Measurements from ENCODE around the gene CAMK2A.

Gene CAMK2A

DNA sequence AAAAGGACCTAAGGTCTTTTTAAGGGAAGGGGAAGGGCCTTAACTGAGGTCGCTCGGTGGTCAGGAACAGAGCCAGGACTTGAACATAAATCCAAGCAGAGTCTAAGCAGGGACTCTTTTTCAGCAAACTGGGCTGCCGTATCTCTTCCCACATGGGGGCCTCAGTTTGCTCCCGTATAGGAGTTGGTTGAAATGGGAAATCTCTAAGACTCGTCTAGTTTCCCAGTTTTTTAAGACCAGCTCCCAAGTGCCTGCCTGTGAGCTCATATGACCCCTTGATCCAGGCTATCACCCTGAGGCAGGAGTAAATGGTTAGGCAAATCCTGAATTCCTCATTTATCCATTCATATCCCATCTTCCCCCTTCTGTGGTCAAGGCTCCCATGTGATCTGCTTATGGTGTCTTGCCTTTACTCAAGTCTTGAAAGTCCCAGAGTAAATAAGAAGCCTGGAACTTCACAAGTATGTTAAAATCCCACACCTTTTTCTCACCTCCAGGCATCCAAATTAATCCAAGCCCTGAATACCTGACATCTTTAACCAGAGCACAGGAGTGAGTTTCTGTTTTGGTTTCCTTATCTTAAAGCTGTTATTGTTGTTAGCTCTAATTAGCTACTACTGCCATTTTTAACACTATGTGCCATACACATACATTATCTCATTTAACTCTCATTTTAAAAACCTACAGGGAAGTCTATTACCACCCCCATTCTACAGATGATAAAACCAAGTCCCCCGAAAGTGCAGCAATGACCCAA is 10.2 kb upstream of the CAMK2A start:
- H3K4me1 Mint-ChIP-seq (ENCODE audit: low read depth): peaks cover 5% of the 10 kb centered on the region
- no peaks in the 10 kb centered on the region for H3K9me3 Mint-ChIP-seq
- H3K36me3 Mint-ChIP-seq (ENCODE audit: low read depth): no peaks in the 10 kb centered on the region
- no peak overlapping the region for H3K4me3 Mint-ChIP-seq
- peaks cover 51% of the 10 kb centered on the region for H3K27me3 Mint-ChIP-seq
- H3K27ac Mint-ChIP-seq: no peak overlapping the region
- intact Hi-C loops (cut with micrococcal nuclease): no loop called here

DNA sequence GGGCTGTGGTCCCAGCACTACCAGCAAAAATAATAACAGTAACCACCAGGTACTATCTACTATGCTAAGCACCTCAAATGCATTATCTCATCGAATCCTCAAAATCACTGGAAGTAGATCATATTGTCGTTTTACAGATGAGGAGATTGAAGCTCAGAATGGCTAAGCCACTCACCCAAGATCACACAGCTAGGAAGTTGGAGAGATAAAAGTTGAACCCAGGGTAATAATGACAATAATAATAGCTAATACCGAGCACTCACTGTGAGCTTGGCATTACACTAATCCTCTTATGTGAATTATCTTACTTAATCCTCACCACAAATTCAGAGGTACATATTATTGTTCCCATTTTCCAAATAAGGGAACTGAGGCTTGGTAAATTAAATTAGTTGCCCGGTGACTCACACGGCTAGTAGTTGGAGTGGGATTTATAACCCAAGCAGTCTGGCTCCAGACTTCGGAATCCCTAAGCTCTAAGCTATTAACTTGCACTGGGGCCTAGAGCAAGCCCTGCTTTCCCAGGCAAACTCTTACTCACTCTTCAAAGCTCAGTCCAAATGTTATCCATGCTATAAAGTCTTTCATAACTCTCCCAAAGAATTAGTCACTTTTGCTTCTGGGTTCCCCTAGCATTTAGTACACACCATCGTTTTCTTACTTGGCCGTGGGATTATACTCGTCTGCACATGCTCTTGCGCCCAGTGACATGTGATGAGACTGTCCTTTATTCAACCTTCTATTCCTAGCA is 9.3 kb upstream of the CAMK2A start:
- Mint-ChIP-seq H3K9me3 (no peaks in the 10 kb centered on the region), H3K27ac (no peak overlapping the region), H3K4me1 (ENCODE audit: low read depth) (peaks cover 5% of the 10 kb centered on the region), H3K4me3 (no peak overlapping the region), H3K27me3 (peaks cover 44% of the 10 kb centered on the region), H3K36me3 (ENCODE audit: low read depth) (no peaks in the 10 kb centered on the region)
- intact Hi-C loops (cut with micrococcal nuclease): no loop called here

DNA sequence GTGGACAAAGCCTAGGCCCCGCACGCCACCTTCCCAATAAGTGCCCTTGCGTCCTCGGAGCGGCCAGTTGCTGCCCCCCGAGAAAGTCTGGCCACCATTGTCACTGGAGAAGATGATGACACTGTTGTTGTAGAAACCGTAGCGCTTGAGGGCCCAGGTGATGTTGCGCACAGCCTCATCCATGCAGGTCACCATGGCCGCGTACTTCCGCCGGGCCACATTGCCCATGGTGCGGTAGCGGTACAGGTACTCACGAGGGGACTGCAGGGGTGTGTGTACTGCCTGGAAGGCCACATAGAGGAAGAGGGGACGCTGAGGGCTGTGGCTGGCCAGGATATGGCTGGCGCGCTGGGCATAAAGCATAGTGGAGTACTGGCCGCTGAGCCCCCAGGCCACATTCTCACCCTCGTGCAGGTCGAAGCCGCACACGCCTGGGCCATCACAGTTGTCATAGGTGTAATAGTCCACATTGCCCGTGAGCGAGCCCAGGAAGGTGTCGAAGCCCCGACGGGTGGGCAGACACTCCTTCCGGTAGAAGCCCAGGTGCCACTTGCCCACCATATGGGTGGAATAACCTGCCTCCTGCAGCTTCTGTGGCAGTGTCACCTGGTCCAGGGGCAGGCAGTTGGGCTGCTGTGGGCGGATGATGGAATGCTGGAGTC is 8.5 kb upstream of the CAMK2A start:
- Mint-ChIP-seq H3K27ac (no peak overlapping the region), H3K4me1 (ENCODE audit: low read depth) (peaks cover 8% of the 10 kb centered on the region), H3K4me3 (no peak overlapping the region), H3K9me3 (no peaks in the 10 kb centered on the region), H3K36me3 (ENCODE audit: low read depth) (no peaks in the 10 kb centered on the region), H3K27me3 (peaks cover 37% of the 10 kb centered on the region)
- intact Hi-C loops (cut with micrococcal nuclease): no loop called here

DNA sequence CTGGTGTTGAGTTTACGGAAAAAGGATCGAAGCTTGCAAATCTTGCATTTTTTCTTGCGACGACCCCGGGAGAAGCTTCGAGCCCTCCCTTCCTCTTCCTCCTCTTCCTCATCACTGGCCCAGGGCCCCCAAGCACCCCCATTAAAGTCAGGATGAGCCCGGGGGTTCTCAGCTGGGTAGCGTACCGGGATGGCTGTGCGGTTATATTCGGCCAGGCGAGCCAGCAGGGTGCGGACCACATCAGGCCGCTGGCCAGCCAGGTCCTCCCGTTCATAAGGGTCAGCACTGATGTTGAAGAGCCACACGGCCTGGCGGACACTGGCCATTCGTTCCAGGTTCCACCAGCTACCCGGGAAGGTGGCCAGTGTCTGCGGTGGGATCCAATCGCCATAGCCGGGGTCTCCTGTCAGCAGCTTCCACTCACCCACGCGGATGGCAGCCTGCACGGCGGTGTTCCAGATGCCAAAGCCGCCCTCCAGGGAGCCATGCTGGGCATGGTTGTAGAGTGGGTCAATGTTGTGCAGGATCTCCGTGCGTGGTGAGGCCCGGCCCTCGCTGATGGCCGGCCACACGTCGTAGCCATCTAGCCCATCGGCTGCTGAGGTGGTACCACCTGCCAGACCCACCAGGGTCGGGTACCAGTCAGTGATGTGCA is 7.8 kb upstream of the CAMK2A start:
- Mint-ChIP-seq H3K4me3 (no peak overlapping the region), H3K9me3 (no peaks in the 10 kb centered on the region), H3K27ac (no peak overlapping the region), H3K4me1 (ENCODE audit: low read depth) (peaks cover 6% of the 10 kb centered on the region), H3K27me3 (peaks cover 33% of the 10 kb centered on the region), H3K36me3 (ENCODE audit: low read depth) (no peaks in the 10 kb centered on the region)
- intact Hi-C loops (cut with micrococcal nuclease): no loop called here

DNA sequence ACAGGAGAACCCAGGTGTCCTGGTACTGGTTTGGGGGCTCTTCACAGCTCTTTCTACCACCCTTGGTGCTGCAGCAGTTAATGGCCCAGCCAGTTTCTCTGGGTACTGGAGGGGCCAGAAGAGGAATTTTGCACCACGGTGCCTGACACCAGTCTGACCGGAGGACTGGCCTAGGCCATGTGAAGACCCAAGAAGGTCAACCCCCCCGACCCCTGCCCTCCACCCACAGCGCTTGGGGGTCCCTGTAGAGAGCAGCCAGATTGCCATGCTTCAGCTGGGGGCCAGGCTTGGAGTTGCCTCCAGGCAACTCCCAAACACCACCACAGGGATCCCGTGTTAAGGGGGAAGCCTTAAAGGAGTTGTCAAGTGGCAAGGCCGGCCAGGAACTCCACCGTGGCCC is 6.9 kb upstream of the CAMK2A start:
- no peak overlapping the region for H3K27ac Mint-ChIP-seq
- H3K4me3 Mint-ChIP-seq: no peak overlapping the region
- no peaks in the 10 kb centered on the region for H3K9me3 Mint-ChIP-seq
- peaks cover 25% of the 10 kb centered on the region for H3K27me3 Mint-ChIP-seq
- no peaks in the 10 kb centered on the region for H3K36me3 Mint-ChIP-seq (ENCODE audit: low read depth)
- peaks cover 6% of the 10 kb centered on the region for H3K4me1 Mint-ChIP-seq (ENCODE audit: low read depth)
- intact Hi-C loops (cut with micrococcal nuclease): no loop called here

DNA sequence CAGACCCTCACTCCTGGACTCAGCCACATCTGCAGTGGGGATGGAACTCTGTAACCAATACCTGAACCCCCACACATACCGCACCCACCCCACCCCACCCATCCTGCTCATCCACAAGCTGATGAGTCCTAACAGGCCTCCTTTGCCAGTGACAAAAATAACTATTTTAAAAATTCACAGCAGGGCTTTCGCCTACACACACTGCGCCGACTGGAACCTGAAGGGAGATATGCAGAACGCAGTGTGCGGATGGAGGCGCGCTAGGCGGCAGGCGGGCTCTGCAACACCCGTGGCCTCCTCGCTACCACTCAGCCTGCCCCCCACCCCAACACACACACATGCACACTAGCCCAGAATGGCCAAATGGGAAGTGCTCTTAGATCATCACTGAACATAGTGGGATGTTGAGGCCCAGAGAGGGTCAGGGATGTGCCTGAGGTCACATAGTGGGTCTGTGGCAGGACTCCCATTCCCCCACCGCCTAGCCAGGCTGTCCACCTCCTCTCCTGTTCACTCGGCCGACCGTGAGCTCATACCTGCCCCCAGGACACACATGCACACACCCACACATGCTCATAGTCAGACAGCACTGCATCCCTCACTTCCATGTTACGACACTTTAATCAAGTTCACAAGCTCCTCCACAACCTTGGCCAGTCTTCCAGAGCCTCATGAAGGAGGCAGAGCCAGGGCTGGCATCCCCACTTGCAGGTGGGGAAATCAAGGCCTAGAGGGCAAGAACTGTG is 6.3 kb upstream of the CAMK2A start:
- H3K27ac Mint-ChIP-seq: no peak overlapping the region
- intact Hi-C loops (cut with micrococcal nuclease): no loop called here
- no peaks in the 10 kb centered on the region for H3K9me3 Mint-ChIP-seq
- no peak overlapping the region for H3K4me3 Mint-ChIP-seq
- H3K36me3 Mint-ChIP-seq (ENCODE audit: low read depth): no peaks in the 10 kb centered on the region
- peaks cover 6% of the 10 kb centered on the region for H3K4me1 Mint-ChIP-seq (ENCODE audit: low read depth)
- H3K27me3 Mint-ChIP-seq: peaks cover 20% of the 10 kb centered on the region

DNA sequence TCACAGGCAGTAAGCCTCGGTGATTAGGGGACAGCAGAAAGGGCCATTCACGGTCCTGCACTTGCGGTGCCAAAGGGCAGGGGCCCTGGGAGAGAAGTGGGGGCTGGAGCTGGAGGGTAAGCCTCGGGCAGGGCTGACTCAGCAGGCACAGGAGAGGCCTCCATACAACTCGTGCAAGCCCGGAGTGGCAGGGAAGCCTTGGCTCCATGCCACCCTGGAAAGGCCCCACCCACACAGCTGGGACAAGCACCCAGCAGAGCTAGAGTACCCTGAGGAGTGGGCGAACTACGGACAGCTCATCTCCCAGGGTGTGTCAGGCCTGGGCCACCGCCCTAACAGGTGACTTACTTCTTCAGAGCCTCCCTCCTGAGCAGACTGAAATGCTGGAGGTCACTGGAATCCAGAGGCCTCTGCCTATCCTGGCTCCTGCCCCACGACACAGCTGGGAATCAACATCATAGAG is 5.6 kb upstream of the CAMK2A start:
- Mint-ChIP-seq H3K27ac (no peak overlapping the region), H3K4me1 (ENCODE audit: low read depth) (peaks cover 6% of the 10 kb centered on the region), H3K27me3 (peaks cover 16% of the 10 kb centered on the region), H3K9me3 (no peaks in the 10 kb centered on the region), H3K36me3 (ENCODE audit: low read depth) (no peaks in the 10 kb centered on the region), H3K4me3 (no peak overlapping the region)
- intact Hi-C loops (cut with micrococcal nuclease): no loop called here

DNA sequence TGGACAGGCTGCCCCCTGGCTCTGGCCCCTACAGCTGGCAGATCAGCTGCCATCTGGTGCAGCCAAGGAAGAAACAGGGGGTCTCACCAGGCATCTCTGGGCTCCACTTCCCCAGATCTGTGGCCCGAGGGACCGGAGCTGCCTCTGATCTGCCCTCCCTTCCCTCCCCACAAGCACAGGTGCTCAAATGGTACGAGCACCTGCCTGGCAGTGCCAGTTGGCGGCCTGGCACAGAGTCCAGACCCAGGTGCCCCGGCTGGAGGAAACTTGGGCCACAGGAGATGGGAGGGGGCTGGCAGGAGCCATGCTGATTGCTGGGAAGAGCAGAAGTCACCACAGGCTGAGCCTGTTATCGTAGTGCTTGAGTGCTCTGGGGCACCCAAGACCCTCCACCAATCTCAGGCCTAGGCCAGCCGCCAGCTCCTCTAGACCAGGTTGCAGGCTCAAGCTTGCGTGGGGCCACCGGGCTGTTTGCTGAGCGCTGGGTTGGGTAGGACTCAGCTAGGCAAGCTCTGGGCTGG is 5.0 kb upstream of the CAMK2A start:
- peaks cover 6% of the 10 kb centered on the region for H3K4me1 Mint-ChIP-seq (ENCODE audit: low read depth)
- no peaks in the 10 kb centered on the region for H3K36me3 Mint-ChIP-seq (ENCODE audit: low read depth)
- peaks cover 16% of the 10 kb centered on the region for H3K27me3 Mint-ChIP-seq
- H3K27ac Mint-ChIP-seq: no peak overlapping the region
- intact Hi-C loops (cut with micrococcal nuclease): no loop called here
- H3K9me3 Mint-ChIP-seq: no peaks in the 10 kb centered on the region
- H3K4me3 Mint-ChIP-seq: no peak overlapping the region

DNA sequence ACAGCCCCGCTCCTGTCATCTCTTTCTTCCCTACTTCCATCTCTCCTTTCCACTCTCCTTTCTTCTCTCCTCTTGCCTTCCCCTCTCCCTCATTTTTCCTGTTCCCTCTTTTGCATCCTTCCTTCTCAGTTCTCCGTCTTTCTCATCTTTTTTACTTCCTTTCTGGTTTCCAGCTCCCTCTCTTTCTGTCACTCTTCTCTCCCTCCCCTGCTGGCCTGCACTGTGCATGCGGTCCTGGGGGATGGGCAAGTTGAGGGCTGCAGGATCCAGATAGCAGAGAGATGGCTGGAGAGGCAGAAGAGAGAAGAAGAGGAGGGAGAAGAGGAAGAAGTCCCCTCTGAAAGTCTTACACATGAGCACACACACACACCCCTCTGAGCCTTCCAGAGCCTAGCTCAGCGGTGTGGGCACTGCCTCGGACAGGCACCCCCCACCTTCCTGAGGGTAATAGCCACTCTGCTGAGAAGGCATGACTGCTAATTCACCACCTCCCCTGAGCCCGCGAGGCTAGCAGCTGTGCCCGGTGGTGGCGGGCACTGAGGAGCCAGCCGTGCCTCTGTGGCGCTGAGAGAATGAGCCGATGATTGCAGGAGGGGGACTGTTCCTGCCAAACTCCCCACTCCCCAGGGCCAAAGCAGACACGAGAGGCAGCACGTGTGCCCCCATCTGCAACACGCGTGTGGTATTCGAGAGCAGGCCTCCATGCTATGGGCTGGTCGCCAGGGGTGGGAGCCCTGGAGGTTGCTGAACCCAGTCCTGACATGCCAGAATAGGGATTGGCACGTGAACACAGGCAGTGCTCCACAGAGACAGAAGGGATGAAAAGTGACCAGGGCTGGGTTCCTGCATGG is 3.7 kb upstream of the CAMK2A start:
- H3K27ac Mint-ChIP-seq: no peak overlapping the region
- H3K36me3 Mint-ChIP-seq (ENCODE audit: low read depth): no peaks in the 10 kb centered on the region
- intact Hi-C loops (cut with micrococcal nuclease): no loop called here
- H3K9me3 Mint-ChIP-seq: no peaks in the 10 kb centered on the region
- no peak overlapping the region for H3K4me3 Mint-ChIP-seq
- H3K4me1 Mint-ChIP-seq (ENCODE audit: low read depth): peaks cover 6% of the 10 kb centered on the region
- peaks cover 23% of the 10 kb centered on the region for H3K27me3 Mint-ChIP-seq

DNA sequence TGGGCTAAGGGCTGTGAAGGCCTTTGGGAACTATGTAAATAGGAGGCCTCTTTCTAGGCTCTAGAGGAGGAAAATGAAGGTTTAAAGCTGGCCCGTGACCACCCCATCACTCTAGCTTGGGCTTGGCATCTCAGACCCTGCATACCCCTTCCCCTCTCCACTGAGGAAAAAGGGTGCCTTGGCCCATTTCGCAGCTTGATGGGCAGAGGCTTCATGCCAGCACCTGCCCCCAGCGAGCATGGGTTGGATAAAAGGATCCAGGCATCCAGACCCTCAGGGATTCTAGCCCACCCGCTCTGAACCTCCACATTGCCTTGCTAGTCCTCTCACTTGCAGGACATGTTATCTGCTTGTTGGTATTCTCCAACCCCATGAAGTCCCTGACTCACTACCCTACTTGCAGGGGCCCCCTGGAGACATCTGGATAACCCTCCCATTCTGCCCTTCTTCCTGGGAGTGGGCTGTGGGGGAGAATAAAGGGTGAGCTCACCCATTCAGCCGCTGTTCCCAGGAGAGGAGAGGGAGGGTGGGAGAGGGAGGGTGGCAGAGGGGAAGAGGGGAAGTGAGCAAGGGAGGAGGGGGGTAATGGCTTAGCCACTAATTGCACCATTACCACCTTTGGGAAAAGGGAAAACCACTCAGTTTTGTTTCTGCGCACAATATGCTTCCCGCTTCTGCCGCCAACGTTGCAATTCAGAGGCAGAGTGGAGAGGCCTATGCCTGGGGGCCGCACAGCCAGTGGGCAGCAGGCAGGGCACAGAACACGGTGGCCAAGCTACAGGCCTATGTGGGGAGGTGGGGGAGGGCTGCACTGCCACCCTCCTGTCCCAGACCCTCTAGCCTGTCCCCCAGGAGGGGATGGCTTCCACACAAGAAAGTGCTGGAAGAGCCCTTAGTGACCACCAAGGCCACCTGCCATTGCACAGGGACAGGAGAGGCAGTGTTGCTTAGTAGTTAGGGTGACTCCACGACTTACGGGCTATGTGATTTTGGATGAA is 2.1 kb upstream of the CAMK2A start:
- Mint-ChIP-seq H3K27ac (no peak overlapping the region), H3K27me3 (peaks cover 22% of the 10 kb centered on the region), H3K9me3 (no peaks in the 10 kb centered on the region), H3K36me3 (ENCODE audit: low read depth) (no peaks in the 10 kb centered on the region), H3K4me1 (ENCODE audit: low read depth) (peaks cover 6% of the 10 kb centered on the region), H3K4me3 (no peak overlapping the region)
- intact Hi-C loops (cut with micrococcal nuclease): no loop called here

DNA sequence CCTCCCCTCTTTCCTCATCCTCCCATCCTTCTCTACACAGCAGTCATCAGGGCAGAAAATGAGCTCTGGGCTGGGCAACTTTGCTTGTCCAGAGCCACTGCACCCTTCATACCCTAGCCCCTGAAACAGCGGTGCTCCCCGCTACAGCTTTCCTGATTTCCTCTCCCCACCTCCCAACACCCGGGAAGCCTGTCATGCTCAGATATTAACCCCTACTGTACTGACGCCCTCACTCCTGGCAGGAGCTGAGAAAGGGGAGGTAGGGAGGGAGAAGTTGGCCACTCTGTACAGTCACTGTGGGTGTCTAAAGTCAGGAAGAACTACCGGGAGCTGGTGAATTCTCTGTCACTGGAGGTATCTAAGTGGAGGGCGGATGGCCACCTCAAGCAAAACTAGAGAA is 782 bp downstream of the CAMK2A start:
- peaks cover 6% of the 10 kb centered on the region for H3K4me1 Mint-ChIP-seq (ENCODE audit: low read depth)
- intact Hi-C loops (cut with micrococcal nuclease): no loop called here
- H3K4me3 Mint-ChIP-seq: no peak overlapping the region
- H3K36me3 Mint-ChIP-seq (ENCODE audit: low read depth): no peaks in the 10 kb centered on the region
- H3K27ac Mint-ChIP-seq: no peak overlapping the region
- H3K27me3 Mint-ChIP-seq: peaks cover 22% of the 10 kb centered on the region
- H3K9me3 Mint-ChIP-seq: no peaks in the 10 kb centered on the region

DNA sequence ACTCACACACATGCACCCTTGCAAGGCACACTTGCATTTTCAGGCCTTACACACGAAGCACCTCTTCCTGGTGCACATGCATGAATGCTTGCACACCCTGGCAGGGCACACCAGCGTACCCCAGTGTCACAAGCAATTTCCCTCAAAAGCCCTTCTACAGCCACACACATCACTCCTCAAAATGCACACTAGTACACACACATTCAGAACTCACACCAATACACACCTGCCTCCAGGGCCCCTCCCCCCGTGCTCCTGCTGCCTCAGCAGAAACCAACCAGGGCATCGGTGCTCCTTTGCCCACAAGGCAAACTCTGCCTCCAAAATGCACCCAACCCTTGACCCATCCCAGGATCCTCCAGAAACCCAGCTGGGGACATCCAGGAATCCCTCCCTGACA is 1.2 kb downstream of the CAMK2A start:
- no peaks in the 10 kb centered on the region for H3K9me3 Mint-ChIP-seq
- intact Hi-C loops (cut with micrococcal nuclease): no loop called here
- peaks cover 6% of the 10 kb centered on the region for H3K4me1 Mint-ChIP-seq (ENCODE audit: low read depth)
- H3K4me3 Mint-ChIP-seq: no peak overlapping the region
- H3K27ac Mint-ChIP-seq: no peak overlapping the region
- peaks cover 22% of the 10 kb centered on the region for H3K27me3 Mint-ChIP-seq
- H3K36me3 Mint-ChIP-seq (ENCODE audit: low read depth): no peaks in the 10 kb centered on the region

Measured in dendritic cell treated with granulocyte-macrophage colony-stimulating factor and Interleukin-4, amounts not matched to agents 40 ng/mL and 50 ng/mL, for 4 days (primary cell).